HG02588 (cell line): ENCODE measurements around the gene OR51B2.

Experiments used
- ATAC-seq: cut with Tn5 transposase; IDR thresholded peaks from one replicate; pipeline ENCODE4 v1.9.1; 2021; ENCODE audit warnings: mild to moderate bottlenecking, moderate library complexity; ENCODE audit not compliant: unreplicated experiment

Gene OR51B2

DNA sequence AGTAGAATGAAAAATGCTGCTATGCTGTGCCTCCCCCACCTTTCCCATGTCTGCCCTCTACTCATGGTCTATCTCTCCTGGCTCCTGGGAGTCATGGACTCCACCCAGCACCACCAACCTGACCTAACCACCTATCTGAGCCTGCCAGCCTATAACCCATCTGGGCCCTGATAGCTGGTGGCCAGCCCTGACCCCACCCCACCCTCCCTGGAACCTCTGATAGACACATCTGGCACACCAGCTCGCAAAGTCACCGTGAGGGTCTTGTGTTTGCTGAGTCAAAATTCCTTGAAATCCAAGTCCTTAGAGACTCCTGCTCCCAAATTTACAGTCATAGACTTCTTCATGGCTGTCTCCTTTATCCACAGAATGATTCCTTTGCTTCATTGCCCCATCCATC lies 39.5 kb downstream of the OR51B2 start:
- ATAC-seq: no peak

DNA sequence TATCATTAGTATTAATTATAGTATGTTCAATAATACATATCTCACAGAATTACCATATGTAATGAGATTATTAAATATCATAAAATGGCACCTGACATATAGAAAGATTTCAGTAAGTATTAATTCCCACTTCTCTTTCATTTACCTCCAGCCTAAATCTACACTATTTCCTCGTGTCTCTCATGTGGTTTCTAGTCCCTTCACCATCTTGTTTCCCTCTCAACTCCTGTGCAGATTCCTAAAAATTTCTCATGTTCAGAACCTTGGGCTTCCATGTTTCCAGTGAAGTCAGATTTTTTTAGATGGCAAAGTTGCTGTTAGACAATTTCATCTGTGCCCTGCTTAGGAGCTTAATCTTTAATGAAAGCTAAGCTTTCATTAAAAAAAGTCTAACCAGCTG lies 40.2 kb downstream of the OR51B2 start:
- ATAC-seq: no peak

DNA sequence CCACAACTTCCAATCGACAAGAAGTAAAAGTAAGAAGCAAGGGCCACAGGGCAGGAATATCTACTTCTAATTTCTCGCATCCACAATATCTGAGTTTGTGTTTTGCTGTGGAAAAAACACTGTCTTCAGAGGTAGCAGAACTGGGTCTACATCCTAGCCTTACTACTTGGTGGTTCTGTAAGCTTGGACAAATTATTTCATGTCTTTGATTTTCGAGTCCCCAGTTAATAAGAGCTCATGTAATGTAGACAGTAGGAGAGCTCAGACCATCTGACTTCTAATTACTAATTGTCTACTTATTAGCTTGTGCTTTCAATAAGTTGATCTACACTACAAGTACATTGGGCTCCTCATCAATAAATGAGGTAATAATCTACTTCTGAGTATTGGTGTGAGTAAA lies 41.0 kb downstream of the OR51B2 start:
- no peak for ATAC-seq

DNA sequence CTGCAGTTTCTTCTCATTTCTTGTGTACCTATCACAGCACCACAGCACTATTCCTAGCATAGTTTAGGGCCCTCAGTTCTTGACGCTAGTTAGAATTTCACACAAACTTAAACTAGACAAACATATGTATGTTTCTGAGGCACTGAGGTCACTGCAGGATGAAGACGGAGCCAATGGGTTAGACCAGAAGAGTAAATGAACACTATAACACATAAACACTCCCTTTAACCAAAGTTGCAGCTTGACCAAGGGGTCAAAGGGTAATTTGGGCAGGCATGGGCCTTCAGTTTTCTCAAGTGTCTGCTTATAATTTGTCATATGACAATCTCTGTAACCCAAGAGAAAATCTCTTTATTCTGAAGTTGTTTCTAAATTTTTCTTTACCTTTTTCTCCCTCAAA lies 41.5 kb downstream of the OR51B2 start:
- ATAC-seq: no peak

GRCh38 chr11:5281596-5281995 lies 42.5 kb downstream of the OR51B2 start:
- ATAC-seq: no peak

GRCh38 chr11:5280582-5281102 lies 43.5 kb downstream of the OR51B2 start:
- ATAC-seq: peak; percentile 91

GRCh38 chr11:5279471-5280090 lies 44.5 kb downstream of the OR51B2 start:
- no peak for ATAC-seq

DNA sequence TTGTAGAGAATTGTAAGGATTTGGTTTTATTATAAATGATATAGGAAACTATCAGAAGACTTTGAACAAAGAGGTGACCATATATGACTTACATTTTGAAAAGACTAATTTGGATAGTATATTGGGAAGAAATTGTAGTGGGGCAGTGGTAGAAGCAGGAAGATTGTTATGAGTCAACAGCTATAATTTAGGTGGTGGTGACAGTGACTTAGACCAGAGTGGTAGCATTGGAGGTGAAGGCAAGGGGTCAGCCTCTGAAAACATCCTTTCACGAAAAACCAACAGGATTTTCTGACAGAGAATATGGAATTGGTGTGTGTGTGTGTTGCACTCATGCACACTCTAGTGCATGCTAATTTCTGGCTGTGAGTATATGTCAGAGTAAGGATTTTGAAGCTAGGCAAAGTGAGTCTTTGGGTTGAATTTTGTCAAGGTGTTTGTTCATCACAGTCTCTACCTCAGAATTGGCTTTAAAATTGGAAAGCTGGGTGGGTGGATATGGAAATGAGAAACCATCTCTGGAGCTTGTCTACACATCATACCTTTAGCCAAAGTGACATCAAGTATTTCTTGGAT lies 46.2 kb downstream of the OR51B2 start:
- no peak for ATAC-seq

- ATAC-seq: no peak
Measured at GRCh38 chr11:5276697-5277096, 47.4 kb downstream of the OR51B2 start.

GRCh38 chr11:5275369-5276110 lies 48.6 kb downstream of the OR51B2 start:
- ATAC-seq: no peak

GRCh38 chr11:5274395-5274794 lies 49.7 kb downstream of the OR51B2 start:
- no peak for ATAC-seq
